Nucleus accumbens (tissue), 56 donors: Measurements from ENCODE around the gene SLC27A2.
"Not testable (repeated sequence)": the region's sequence is repeated elsewhere in the genome, so short reads cannot be mapped to it uniquely, and the experiment has no call there.

Experiments
- DNase-seq, 56 donors: peaks; one replicate each; lab custom pipeline; 2025; lab: John Stamatoyannopoulos, UW

SLC27A2 gene

DNA sequence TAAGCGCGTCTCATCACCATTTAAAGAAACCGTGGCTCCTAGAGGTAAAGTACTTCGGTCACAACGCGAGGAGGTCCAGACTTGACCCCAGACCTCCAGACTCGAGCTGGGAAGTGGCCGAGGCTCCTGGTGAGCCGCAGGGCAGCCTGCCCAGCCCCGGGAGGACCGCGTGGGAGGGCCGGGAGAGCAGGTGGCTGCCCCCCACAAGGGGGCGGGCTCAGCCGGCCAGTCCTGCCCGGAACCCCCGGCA, at the start of gene SLC27A2:
Gene SLC27A2 (plus strand): TSS at position 228 of the 250 bp plus-strand sequence. CDS start 232 bp downstream, outside the sequence.
- peak in 2 of 56 donors; percentile 7 to 25 for DNase-seq

DNA sequence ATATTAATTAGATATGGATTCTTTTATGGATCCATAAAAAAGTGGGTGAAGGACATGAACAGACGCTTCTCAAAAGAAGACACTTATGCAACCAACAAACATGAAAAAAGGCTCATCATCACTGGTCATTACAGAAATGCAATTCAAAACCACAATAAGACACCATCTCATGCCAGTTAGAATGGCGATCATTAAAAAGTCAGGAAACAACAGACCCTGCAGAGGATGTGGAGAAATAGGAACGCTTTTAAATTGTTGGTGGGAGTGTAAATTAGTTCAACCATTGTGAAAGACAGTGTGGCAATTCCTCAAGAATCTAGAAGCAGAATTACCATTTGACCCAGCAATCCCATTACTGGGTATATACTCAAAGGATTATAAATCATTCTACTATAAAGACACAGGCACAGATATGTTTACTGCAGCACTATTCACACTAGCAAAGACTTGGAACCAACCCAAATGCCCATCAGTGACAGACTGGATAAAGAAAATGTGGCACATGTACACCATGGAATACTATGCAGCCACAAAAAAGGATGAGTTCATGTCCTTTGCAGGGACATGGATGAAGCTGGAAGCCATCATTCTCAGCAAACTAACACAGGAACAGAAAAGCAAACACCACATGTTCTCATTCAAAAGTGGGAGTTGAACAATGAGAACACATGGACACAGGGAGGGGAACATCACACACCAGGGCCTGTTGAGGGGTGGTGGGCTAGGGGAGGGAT, 49.6 kb upstream of the SLC27A2 start:
- DNase-seq: not testable (repeated sequence)

DNA sequence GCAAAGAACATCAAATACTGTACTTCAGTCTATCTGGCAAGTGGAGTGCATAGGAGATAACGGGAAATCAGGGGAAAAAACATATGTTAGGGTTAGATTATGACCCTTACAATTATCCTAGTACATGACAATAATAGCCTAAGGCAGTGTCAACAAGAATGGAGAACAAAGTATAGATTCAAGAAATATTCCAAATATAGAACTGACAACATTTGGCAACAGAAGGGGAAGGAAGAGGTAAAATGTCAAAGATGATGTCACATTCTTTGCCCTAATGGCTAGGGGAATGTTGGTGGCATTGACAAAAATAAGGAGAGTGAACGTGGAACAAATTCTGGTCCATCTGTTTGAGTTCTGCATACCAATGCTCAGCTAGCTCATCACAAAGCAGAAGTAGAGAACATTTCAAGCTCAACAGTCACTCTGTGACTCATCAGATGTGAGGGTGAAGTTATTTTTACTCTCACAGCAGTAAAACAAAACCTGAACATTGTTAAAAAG, 47.4 kb upstream of the SLC27A2 start:
- DNase-seq: peak in 1 of 56 donors; percentile 22

DNA sequence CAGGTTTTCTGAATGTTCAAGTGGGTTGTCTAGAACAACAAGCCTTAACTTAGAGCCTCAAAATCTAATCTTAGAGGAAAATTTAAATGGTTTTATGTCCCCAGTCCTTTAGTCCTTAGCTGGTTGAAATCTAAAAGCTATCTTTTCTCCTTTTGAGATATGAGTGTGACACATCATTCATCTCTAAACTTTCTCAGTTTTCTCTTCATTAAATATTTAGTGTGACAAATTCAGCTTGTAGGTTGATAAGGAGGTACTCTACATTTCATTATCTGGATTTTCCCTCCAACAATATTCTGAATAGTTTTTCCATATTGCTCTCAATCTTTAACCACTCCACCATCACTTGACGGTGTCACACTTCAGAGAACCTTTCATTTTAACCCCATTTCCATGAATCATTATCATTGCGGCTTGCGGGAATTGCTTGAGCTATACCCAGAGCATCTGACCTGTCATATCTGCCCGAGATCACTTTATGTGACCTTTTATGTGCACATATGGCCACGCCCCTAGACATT, 46.9 kb upstream of the SLC27A2 start:
- no peak for DNase-seq

DNA sequence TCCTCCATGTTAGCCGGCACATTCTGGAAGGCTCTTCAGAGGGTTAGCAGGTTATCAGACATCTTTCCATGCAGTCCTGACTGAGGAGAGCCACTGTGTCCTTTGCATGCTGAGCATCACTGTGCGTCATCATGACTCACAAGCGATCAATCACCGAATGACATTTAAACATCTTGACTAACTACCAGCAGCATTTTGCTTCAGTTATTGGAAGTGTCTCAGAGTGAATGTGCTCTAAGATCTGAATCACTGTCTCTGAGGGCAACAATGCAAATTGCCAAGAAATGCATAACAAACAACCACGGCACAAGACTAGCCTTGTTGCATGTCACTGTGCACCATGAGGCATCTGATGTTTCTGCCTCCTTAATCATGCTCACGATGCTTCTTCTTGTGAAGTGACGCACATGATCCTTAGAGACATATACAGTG, 44.6 kb upstream of the SLC27A2 start:
- peak in 2 of 56 donors; percentile 10 to 18 for DNase-seq

DNA sequence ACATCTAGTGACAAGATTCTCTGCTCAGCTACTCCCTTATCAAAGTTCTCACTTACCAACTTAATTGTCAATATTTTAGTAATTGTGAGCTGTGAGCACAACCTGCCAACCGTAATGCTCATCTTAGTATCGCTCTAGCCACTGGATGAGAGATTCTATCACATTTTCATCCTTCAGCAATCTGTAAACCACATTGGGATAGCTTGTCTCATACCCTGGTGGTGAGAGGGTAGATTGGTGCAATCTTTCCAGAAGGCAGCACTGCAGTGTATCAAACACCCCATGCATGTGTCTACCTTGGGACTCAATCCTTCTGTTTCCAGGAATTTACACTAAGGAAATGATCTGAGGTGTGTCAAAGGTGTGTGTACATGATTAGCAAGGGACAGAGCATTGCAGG, 44.1 kb upstream of the SLC27A2 start:
- DNase-seq: no peak

DNA sequence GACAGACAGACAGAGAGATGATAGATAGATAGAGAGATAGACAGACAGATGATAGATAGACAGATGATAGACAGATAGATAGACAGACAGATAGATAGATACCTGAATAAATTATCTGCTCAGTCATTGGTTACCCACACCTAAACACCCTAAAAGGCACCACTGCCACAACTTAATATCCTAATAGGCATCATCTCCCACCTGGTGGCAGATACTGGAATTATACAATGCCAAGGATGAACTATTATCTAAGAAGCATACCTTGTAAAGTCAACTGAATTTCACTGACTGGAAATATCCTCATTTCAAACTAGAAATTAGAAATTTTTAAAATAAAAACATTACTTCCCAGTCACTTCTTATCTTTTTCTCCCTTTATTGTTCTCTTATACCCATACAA, 43.6 kb upstream of the SLC27A2 start:
- no peak for DNase-seq

DNA sequence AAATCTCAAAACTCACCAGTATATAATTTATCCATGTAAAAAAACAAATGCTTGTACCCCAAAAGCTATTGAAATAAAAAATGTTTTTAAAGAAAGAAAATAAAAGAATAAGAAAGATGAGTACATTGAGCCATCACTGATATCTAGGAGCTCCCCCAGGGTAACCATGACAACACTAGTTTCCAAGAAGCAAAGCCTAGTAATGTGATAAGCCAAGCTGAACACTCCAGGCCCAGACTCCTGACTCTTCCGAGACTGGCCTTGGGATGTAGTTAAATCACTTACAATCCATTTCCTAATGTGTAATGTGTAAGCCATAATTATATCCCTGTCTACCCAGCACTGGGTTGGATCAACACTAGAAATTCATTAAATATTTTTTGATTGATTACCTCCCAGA, 41.9 kb upstream of the SLC27A2 start:
- peak in 2 of 56 donors; percentile 5 to 6 for DNase-seq

DNA sequence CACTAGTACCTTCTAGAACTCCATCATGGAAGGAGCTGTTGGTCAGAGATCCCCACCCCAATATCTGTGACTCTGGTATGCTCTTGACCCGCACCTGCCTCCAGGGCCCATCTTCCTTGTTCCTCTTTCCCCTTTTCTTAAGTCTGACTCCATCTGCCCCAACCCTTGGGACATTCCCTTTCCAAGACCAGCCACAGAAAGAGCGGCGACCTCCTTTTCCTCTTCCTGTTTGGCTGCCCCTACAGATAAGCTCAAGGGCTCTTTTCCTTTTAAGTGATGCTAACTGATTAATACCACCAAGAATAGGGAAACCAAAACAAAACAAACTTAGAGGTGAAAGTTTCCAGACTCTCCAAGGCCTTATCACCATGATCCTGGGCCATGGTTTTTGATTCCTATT, 41.0 kb upstream of the SLC27A2 start:
- no peak for DNase-seq

DNA sequence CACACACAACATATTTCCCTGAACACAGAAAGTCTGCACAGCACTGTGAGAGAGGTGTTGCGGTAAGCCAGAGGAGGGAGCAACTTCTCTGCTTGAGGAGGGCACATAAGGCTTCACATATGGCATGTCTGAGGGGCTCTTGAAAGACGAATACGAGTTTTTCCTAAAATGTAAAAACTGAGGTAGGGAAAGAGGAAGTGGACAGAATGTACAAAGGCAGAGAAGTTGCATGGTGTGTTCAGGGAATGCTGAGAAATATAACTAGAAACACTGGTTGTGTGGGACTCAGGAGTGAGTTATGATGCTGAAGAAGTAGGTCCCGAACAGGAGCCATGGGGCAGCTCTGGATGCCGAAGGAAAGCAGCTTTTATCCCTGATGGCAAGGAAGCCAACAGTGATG, 40.1 kb upstream of the SLC27A2 start:
- no peak for DNase-seq

DNA sequence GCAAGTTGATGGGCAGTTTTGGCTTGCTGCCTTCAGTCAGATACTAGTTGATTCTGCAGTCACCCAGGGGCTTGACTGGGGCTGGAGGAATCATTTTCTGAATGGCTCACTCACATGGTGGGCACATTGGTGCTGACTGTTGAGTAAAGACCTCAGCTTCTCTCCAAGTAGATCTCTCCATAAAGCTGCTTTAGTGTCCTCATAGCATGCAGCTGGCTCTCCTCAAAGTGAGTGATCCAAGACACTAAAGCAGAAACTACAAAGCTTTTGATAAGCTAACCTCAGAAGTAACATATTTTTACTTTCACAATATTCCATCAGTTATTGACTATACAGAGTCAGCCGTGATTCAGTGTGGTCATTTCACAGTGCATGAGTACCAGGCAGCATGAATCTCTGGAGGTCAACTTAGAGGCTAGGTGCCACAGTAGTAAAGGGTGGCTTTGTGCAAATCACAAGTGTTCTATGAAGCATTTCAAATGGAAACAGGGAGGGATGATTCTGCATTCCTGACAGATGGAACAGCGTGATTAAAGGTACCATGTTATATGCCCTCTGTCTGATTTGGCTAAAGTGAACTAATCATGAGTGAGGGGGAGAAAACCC, 38.6 kb upstream of the SLC27A2 start:
- DNase-seq: no peak

DNA sequence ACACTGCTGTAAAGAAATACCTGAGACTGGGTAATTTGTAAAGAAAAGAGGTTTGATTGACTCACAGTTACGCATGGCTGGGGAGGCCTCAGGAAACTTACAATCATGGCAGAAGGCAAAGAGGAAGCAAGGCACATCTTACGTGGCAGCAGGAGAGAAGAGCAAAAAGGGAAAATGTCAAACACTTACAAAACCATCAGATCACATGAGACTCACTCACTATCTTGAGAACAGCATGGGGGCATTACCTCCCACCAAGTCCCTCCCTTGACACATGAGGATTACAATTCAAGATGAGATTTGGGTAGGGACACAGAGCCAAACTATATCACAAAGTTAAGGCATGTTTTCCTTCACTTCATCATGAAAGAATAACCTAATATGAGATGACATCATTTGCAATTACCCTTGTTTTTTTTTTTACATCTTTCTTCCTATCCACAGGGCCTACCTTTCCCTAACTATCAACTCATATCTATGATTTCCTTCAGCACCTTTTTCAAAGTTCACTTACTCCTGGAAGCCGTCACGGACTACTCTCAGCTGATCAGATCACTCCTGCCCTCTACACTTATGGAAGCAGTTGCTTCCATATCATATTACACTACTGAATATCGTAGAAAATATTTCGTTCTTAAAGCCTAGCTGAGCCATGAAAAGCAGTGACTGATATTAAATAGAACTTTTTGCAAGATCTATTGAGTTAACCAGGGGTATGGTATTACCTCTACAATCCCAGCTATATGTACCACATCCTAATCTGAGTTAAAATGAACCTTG, 37.5 kb upstream of the SLC27A2 start:
- DNase-seq: no peak

DNA sequence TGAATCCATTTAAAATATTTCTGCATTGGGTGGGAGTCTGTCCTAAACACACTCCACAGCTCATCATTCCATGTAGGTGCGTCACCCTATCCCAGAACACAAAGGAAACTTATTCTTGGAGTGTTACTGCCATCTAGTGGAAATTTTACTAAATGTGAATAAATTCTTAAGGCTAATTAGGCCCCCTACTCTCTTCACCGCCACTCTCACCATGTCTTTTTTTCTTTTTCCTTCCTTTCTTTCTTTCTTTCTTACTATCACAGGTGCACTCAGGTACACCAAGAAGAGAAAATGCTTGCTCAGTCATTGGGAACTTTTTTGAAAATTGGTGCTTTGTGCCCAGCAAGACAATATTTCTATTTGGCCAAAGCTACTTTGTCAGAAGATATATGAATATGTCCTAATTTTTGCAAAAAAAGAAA, 36.5 kb upstream of the SLC27A2 start:
- peak in 2 of 56 donors; percentile 8 to 15 for DNase-seq

DNA sequence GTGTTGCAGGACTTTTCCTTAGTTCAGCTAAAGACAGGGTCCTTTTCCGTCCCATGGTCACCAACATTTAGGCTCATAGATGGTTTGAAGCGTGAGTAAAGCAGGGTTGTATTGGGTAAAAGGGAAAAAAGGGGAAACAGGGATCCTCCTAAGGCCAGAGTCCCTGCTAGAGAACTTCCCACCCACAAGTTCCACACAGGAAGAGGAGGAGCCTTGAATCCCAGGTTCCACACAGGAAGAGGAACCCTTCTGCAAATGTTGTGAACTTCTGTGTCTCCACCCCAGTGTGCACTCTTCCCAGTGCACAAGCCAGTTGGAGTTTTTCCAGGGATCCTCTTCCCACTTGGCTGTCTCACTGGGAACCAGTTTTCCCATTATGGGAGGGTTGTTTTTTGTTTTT, 35.4 kb upstream of the SLC27A2 start:
- no peak for DNase-seq

DNA sequence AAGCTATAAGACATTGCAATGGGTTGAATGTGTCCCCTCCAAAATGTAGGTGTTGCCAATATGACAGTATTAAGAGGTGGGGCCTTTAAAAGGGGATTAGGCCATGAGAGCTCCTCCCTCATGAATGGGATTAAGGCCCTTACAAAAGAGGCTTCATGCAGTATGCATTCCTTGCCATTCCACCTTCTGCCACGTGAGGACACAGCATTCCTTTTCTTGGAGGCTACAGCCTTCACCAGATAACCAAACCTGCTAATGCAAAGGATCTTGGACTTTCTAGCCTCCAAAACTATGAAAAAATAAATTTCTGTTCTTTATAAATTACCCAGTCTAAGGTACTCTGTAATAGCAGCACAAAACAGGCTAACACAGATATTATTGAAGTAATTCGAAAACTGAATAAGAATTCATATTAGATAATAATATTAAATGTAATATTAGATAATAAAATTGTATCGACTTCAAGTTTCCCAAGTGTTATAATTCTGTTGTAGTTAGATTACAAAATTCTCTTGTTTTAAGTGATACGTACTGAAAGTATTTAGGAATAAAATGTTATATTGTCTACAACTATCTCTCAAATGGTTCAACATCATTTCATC, 33.5 kb upstream of the SLC27A2 start:
- no peak for DNase-seq

DNA sequence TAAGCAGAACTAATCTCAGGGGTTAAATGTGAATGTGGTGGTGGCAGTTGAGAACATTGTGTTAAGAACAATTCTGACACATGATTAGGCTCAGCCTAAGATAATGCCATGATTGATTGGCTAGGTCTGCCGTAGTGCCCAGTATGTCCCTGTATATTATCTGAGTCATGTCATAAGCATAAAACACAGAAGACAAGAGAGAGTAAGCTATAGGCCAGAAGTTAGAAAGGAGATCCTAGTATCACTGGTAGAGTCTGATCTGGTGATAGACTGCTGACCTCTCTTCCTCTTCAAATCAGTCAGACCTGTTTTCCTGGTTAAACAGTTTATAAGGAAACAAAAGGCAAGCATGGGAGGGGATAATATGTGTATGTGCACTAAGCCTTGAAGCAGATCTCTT, 32.9 kb upstream of the SLC27A2 start:
- no peak for DNase-seq

DNA sequence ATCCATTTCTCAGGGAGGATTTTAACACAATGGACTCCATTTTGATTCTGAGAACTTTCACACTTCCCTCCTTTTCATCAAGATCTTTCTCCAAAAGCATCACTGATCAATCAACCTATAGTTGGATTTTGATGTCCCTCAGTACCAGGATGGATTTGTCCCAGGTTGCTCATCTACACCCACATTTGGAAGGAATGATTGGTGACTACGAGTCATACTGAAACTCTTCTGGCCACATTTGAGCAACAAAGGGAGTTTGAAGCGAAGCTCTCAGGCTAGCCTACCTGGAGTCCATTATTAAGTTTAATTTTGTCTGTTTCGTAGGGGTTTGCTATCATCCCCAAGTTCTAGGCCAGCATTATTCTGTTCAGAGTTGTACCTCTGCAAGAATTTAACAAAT, 31.6 kb upstream of the SLC27A2 start:
- DNase-seq: no peak

DNA sequence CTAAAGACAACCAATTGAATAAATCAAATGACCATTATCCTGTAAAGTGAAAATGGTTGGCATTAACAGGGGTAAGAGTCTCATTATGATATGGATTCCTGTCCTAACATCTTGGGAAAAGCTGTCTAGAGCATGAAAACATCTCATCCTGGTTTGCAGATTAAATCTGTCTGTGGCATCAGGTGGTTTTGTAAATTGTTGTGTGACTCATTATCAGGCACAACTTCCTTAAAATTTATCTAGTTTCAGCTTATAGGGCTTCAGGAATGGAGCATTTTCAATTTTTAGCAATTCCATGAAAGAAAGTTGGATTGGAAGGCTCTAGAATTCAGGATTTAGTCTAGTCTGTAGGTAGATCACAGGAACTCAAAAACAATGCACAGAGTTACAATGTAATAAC, 31.1 kb upstream of the SLC27A2 start:
- no peak for DNase-seq

DNA sequence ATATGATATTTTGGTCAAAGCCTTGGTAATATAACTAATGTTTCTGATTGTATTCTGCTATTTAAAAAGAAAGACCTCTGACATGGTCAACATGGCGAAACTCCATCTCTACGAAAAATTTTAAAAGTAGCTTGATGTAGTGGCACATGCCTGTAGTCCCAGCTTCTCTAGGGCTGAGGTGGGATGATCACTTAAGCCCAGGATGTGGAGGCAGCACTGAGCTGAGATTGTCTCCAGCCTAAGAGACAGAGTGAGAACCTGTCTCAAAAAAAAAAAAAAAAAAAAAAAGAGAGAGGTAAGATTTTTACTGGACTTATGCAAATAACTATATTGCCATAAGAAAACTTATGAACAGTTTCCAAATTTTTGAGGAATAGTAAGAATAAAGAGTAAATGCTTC, 30.5 kb upstream of the SLC27A2 start:
- no peak for DNase-seq

DNA sequence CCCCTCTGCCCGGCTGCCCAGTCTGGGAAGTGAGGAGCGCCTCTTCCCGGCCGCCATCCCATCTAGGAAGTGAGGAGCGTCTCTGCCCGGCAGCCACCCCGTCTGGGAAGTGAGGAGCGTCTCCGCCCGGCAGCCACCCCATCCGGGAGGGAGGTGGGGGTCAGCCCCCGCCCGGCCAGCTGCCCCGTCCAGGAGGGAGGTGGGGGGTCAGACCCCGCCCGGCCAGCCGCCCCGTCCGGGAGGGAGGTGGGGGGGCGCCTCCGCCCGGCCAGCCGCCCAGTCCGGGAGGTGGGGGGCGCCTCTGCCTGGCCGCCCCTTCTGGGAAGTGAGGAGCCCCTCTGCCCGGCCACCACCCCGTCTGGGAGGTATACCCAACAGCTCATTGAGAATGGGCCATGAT, 23.8 kb upstream of the SLC27A2 start:
- DNase-seq: not testable (repeated sequence)
